Neuronal stem cell (in vitro differentiated cells): ENCODE data around the gene AMOTL2.

Experiments
- DNase-seq: peaks from one replicate; pipeline ENCODE4 v3.0.0-alpha.2; 2013; ENCODE audit warnings: low spot score
- H2AFZ ChIP-seq: one replicate; pipeline ENCODE4 v1.6.1; 2013; ENCODE audit warnings: mild to moderate bottlenecking, low read length, inconsistent platforms
- H2AK5ac ChIP-seq: 2 replicates; pipeline ENCODE4 v1.6.1; 2013; ENCODE audit warnings: low read depth, mild to moderate bottlenecking, inconsistent platforms, low read length, moderate library complexity, mixed read lengths
- H2BK120ac ChIP-seq: 2 replicates; pipeline ENCODE4 v1.6.1; 2013; ENCODE audit warnings: low read depth, mild to moderate bottlenecking, inconsistent platforms, low read length, moderate library complexity, mixed read lengths
- H2BK12ac ChIP-seq: one replicate; pipeline ENCODE4 v1.6.1; 2013; ENCODE audit warnings: low read length, inconsistent platforms
- H2BK15ac ChIP-seq: 2 replicates; pipeline ENCODE4 v1.6.1; 2013; ENCODE audit warnings: mild to moderate bottlenecking, low read length, inconsistent platforms, mixed read lengths
- H2BK5ac ChIP-seq: one replicate; pipeline ENCODE4 v1.6.1; 2013; ENCODE audit warnings: inconsistent platforms, mild to moderate bottlenecking, low read length, moderate library complexity
- H3K14ac ChIP-seq: one replicate; pipeline ENCODE4 v1.6.1; 2013; ENCODE audit warnings: low read length, inconsistent platforms
- H3K18ac ChIP-seq: 2 replicates; pipeline ENCODE4 v1.6.1; 2013; ENCODE audit warnings: low read length, inconsistent platforms
- H3K23ac ChIP-seq: 2 replicates; pipeline ENCODE4 v1.6.1; 2013; ENCODE audit warnings: low read depth, mild to moderate bottlenecking, mixed read lengths, low read length, inconsistent platforms; ENCODE audit not compliant: poor library complexity
- H3K27ac ChIP-seq: replicated peaks from 3 replicates; pipeline ENCODE4 v1.5.1; 2013; ENCODE audit warnings: low read length, inconsistent platforms
- H3K27me3 ChIP-seq, 3 experiments: 2 replicates each; pipeline ENCODE4 v1.6.1; 2013; ENCODE audit warnings: low read length in 3 of 3, mild to moderate bottlenecking in 2 of 3, inconsistent platforms in 1 of 3, low read depth in 1 of 3, mixed read lengths in 1 of 3, moderate library complexity in 1 of 3; ENCODE audit not compliant: control insufficient read depth in 3 of 3, insufficient read depth in 3 of 3
- H3K36me3 ChIP-seq, 2 donors: replicated peaks in 1 of 2; 2 replicates each; pipeline ENCODE4 v1.6.1; 2013; ENCODE audit warnings: low read length in 2 of 2; ENCODE audit not compliant: control insufficient read depth in 2 of 2, insufficient read depth in 2 of 2
- H3K4ac ChIP-seq: 2 replicates; pipeline ENCODE4 v1.6.1; 2013; ENCODE audit warnings: inconsistent platforms, mild to moderate bottlenecking, low read length, moderate library complexity
- H3K4me1 ChIP-seq, 2 donors: 1 replicate in 1 of 2; 2 replicates in 1 of 2; pipeline ENCODE4 v1.6.1; 2013; ENCODE audit warnings: low read length in 2 of 2, low read depth in 1 of 2; ENCODE audit not compliant: control insufficient read depth in 2 of 2, insufficient read depth in 1 of 2
- H3K4me2 ChIP-seq: one replicate; pipeline ENCODE4 v1.6.1; 2013; ENCODE audit warnings: mild to moderate bottlenecking, low read length, inconsistent platforms; ENCODE audit not compliant: insufficient read depth, poor library complexity, severe bottlenecking
- H3K4me3 ChIP-seq, 2 donors: 2 replicates each; pipeline ENCODE4 v1.5.1; 2013; ENCODE audit warnings: low read length in 2 of 2, mild to moderate bottlenecking in 2 of 2, inconsistent platforms in 1 of 2, moderate library complexity in 1 of 2
- H3K79me1 ChIP-seq: one replicate; pipeline ENCODE4 v1.6.1; 2013; ENCODE audit warnings: low read depth, mild to moderate bottlenecking, inconsistent platforms, low read length, moderate library complexity
- H3K9ac ChIP-seq: one replicate; pipeline ENCODE4 v1.6.1; 2013; ENCODE audit warnings: mild to moderate bottlenecking, low read depth, low read length, inconsistent platforms; ENCODE audit not compliant: poor library complexity
- H3K9me3 ChIP-seq, 2 donors: replicated peaks in 1 of 2; 2 replicates each; pipeline versions ENCODE3 to v1.6.1; 2013; ENCODE audit warnings: low read length in 2 of 2, mild to moderate bottlenecking in 2 of 2, inconsistent platforms in 1 of 2, low read depth in 1 of 2, mixed read lengths in 1 of 2, moderate library complexity in 1 of 2; ENCODE audit not compliant: control insufficient read depth in 2 of 2, insufficient read depth in 1 of 2
- H4K8ac ChIP-seq: one replicate; pipeline ENCODE4 v1.6.1; 2013; ENCODE audit warnings: low read depth, mild to moderate bottlenecking, inconsistent platforms, low read length, moderate library complexity
- H4K91ac ChIP-seq: one replicate; pipeline ENCODE4 v1.6.1; 2013; ENCODE audit warnings: low read length, low read depth, mild to moderate bottlenecking, inconsistent platforms; ENCODE audit not compliant: poor library complexity
- WGBS, 2 donors: extraction: QIAGEN DNeasy Blood & Tissue Kit; methylation state at CpG; one replicate each; pipeline ENCODE4 v1.1.7; 2013; ENCODE audit warnings: missing lambda C conversion rate in 2 of 2, mixed read lengths in 1 of 2; ENCODE audit not compliant: insufficient read length in 2 of 2, insufficient replicate concordance in 1 of 2; ENCODE audit errors: extremely low coverage in 2 of 2; 5-methylcytosine and 5-hydroxymethylcytosine counted together

AMOTL2 gene

GRCh38 chr3:134312072-134312872 lies 62.0 kb downstream of the AMOTL2 start:
- H2BK12ac ChIP-seq, result peak overlapping the region; percentile 33
- H3K27ac ChIP-seq, result no peak overlapping the region
- H2AFZ ChIP-seq, result no peak overlapping the region
- peak overlapping the region; percentile 6 for H2AK5ac ChIP-seq
- no CpG with 5 or more reads among the region's 28 CpGs for WGBS, 2 donors
- H2BK120ac ChIP-seq, result peak overlapping the region; percentile 87
- no peak overlapping the region for H4K8ac ChIP-seq
- H2BK15ac ChIP-seq, result peak overlapping the region; percentile 63
- no peak overlapping the region for H2BK5ac ChIP-seq
- H3K4me1 ChIP-seq, result peaks cover 16 to 26% of the 10 kb centered on the region in 2 donors
- no peak overlapping the region for H3K4me3 ChIP-seq
- H3K79me1 ChIP-seq, result no peaks in the 10 kb centered on the region
- no peak overlapping the region for H4K91ac ChIP-seq
- H3K18ac ChIP-seq, result peak overlapping the region; percentile 73
- DNase-seq, result no peak
- no peak overlapping the region for H3K4me2 ChIP-seq
- H3K4ac ChIP-seq, result no peak overlapping the region
- H3K9ac ChIP-seq, result no peak overlapping the region
- H3K23ac ChIP-seq, result no peak overlapping the region
- no peaks in the 10 kb centered on the region for H3K9me3 ChIP-seq
- no peak overlapping the region for H3K14ac ChIP-seq
- H3K36me3 ChIP-seq, result no peaks in the 10 kb centered on the region
- H3K27me3 ChIP-seq, result no peaks in the 10 kb centered on the region

- no peaks in the 10 kb centered on the region for H3K9me3 ChIP-seq
- no peak overlapping the region for H2BK5ac ChIP-seq
- no peak overlapping the region for H3K9ac ChIP-seq
- no peaks in the 10 kb centered on the region for H3K27me3 ChIP-seq
- peaks cover 16 to 26% of the 10 kb centered on the region in 2 donors for H3K4me1 ChIP-seq
- no peak overlapping the region for H3K27ac ChIP-seq
- H3K4ac ChIP-seq, result no peak overlapping the region
- H2BK120ac ChIP-seq, result no peak overlapping the region
- H2AK5ac ChIP-seq, result peak overlapping the region; percentile 30
- no peak for DNase-seq
- H4K8ac ChIP-seq, result no peak overlapping the region
- no peak overlapping the region for H2AFZ ChIP-seq
- no peak overlapping the region for H3K4me2 ChIP-seq
- peak overlapping the region; percentile 63 for H2BK15ac ChIP-seq
- no peak overlapping the region for H3K14ac ChIP-seq
- H3K23ac ChIP-seq, result no peak overlapping the region
- peak overlapping the region; percentile 15 for H3K18ac ChIP-seq
- H2BK12ac ChIP-seq, result no peak overlapping the region
- no CpG with 5 or more reads among the region's 5 CpGs for WGBS, 2 donors
- H4K91ac ChIP-seq, result no peak overlapping the region
- no peaks in the 10 kb centered on the region for H3K36me3 ChIP-seq
- H3K4me3 ChIP-seq, result no peak overlapping the region
- H3K79me1 ChIP-seq, result no peaks in the 10 kb centered on the region
Measured at GRCh38 chr3:134311693-134312071, 62.6 kb downstream of the AMOTL2 start.

GRCh38 chr3:134311265-134311664 lies 63.0 kb downstream of the AMOTL2 start:
- Histone ChIP-seq H3K18ac (no peak overlapping the region), H3K9ac (no peak overlapping the region), H4K8ac (no peak overlapping the region), H4K91ac (no peak overlapping the region), H3K4me1 (peaks cover 16 to 26% of the 10 kb centered on the region in 2 donors), H2BK15ac (no peak overlapping the region), H3K4me2 (no peak overlapping the region), H3K14ac (no peak overlapping the region), H3K4me3 (no peak overlapping the region), H2AK5ac (peak overlapping the region; percentile 36), H3K27ac (no peak overlapping the region), H3K23ac (no peak overlapping the region), H2BK12ac (no peak overlapping the region), H3K9me3 (no peaks in the 10 kb centered on the region), H3K36me3 (no peaks in the 10 kb centered on the region), H2BK5ac (no peak overlapping the region), H2AFZ (no peak overlapping the region), H3K79me1 (no peaks in the 10 kb centered on the region), H3K27me3 (no peaks in the 10 kb centered on the region), H2BK120ac (no peak overlapping the region), H3K4ac (no peak overlapping the region)
- no peak for DNase-seq
- no CpG with 5 or more reads among the region's 2 CpGs for WGBS, 2 donors

GRCh38 chr3:134309987-134310700 lies 64.1 kb downstream of the AMOTL2 start:
- no peaks in the 10 kb centered on the region for H3K36me3 ChIP-seq
- no peak overlapping the region for H2BK12ac ChIP-seq
- H2BK15ac ChIP-seq, result no peak overlapping the region
- H2BK5ac ChIP-seq, result no peak overlapping the region
- no peak for DNase-seq
- H3K14ac ChIP-seq, result no peak overlapping the region
- H3K4me2 ChIP-seq, result no peak overlapping the region
- peaks cover 12 to 20% of the 10 kb centered on the region in 2 donors for H3K4me1 ChIP-seq
- H4K8ac ChIP-seq, result no peak overlapping the region
- no peak overlapping the region for H3K27ac ChIP-seq
- H3K9ac ChIP-seq, result no peak overlapping the region
- no CpG with 5 or more reads among the region's 9 CpGs for WGBS, 2 donors
- H2AK5ac ChIP-seq, result no peak overlapping the region
- no peak overlapping the region for H3K4me3 ChIP-seq
- no peak overlapping the region for H4K91ac ChIP-seq
- H3K9me3 ChIP-seq, result no peaks in the 10 kb centered on the region
- no peaks in the 10 kb centered on the region for H3K79me1 ChIP-seq
- H2AFZ ChIP-seq, result peak overlapping the region; percentile 37
- no peak overlapping the region for H3K4ac ChIP-seq
- H3K27me3 ChIP-seq, result no peaks in the 10 kb centered on the region
- H3K18ac ChIP-seq, result no peak overlapping the region
- H3K23ac ChIP-seq, result no peak overlapping the region
- H2BK120ac ChIP-seq, result no peak overlapping the region
